Stimulated activated CD4-positive, alpha-beta T cell treated with anti-CD3 and anti-CD28 coated beads, Interleukin-4, amount 100 ng/mL, for 48 hours (primary cell): ENCODE measurements around the gene OST4.

Experiments
- DNase-seq, 2 donors: peaks; one replicate each; pipeline ENCODE4 v3.0.0-alpha.2; 2020; ENCODE audit warnings: low read depth in 2 of 2

Gene OST4

GRCh38 chr2:27025861-27026851 is 45.3 kb downstream of the OST4 start:
- no peak for DNase-seq

- no peak for DNase-seq
Observed at GRCh38 chr2:27025281-27025800, 46.1 kb downstream of the OST4 start.

GRCh38 chr2:27024812-27025211 is 46.6 kb downstream of the OST4 start:
- no peak for DNase-seq

GRCh38 chr2:27024188-27024587 is 47.3 kb downstream of the OST4 start:
- no peak for DNase-seq

GRCh38 chr2:27023740-27024139 is 47.7 kb downstream of the OST4 start:
- no peak for DNase-seq

- no peak for DNase-seq
Observed at GRCh38 chr2:27021253-27022049, 50.0 kb downstream of the OST4 start.
